ENCODE results near the gene E4F1.

Gene E4F1

DNA sequence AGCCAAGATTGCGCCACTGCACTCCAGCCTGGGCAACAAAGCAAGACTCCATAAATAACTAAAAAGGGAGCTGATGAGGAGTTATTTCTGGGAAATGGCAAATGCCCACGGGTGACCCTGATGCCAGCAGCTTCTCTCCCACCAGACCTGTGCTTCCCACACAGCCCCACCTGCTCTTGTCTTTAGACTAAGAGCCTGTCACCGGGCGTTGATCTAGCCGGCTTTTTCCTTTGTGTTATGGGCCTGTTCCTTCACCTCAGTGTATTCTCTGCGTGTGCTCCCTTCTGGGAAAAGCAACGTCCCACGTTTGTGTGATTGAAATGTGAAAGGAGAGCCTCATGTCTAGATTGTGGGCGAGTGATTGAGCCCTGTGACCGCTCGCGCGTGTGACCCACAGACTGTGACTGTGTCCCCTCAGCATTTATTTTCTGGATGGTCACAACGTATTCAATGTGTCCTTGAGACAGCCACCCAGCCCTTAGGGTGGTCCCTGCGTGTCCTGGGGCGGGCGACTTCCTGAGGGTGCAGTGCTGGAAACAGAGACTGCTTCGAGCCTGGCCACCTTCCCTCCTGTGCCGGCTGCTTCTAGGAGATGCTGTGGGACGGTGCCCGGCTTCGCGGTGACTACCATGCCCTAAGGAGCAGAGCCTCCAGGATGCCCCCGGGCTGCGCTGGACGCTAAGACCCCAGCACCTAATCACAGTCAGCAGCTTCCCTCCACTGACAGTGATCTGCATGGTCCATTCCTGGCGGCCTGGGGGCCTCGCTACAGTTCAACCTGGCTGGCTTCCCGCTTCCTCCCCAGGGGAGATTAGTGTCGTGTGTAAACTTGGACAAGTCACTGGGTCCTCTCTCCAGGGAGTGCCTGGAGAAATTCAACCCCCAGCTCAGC is 52.3 kb downstream of the E4F1 start:
- DNase-seq = no peak

DNA sequence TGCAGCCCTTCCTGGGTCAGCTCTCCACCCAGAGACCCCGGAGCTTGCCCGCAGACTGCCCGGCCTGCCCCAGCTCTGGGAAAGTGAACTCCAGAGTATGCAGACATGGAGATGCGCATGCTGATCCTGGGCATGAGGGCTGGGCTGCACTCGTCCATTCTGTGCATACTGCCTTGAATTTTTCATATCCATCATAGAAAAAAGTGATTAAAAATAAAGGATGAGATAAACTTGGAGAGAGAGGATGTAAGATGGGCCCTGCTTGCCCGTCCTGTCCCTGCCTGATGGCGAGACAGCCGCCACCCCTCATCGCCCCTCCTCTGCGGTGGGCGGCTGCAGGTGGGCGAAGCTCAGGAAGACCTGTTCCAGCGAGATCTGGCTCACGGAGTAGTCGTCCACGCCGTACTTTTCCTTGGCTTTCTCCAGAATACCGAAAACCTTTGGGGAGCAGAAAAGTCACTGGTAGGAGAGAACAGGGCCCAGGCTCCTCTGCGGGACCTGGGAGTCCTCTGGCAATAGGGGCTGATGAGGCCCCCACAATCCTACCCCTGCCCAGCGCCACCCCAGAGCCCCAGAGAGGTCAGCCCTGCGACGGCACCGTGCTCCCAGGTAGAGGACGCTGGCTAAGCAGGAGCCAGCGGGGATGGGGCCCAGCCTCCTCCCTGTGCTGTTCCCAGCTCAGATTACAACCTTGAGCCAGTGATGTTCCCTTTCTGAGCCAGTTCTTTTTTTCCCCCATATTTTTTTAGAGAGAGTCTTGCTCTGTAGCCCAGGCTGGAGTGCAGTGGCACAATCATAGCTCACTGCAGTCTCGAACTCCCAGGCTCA is 53.2 kb downstream of the E4F1 start:
- DNase-seq = no peak

DNA sequence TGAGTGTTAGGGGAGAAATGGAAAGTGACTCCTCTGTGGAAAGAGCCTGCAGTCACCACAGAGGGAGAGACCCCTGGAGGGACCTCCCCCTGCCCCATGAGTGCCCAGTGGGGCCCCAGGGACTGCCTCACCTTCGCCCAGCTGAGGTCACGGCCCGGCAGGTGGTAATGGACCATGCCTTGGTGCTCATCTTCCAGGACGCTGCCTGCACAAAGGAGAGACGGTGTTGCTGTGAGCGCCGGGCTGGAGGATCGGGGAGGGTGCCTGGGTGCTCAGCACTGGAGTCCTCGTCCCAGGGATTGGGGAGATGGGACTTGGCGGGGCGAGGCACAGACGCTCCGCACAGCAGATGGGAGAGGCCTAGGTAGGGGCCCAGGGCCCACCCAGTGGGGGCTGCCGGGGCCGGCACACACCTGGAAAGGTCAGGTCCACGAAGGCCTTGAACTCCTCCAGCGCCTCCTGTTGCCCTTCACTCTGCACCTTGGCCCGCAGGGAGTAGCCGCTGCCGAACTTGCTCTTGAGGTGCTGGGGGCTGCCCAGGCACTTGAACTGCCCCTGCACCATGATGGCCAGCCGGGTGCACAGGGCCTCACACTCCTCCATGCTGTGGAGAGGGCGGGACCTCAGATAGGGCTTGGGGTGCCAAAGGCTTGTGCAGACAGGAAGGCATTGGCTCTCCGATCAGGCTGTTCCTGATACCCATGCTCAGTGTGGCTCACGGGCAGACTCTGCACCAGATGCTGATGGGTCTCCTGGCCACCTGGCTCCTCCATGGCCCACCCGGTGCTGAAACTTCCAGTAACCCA is 54.3 kb downstream of the E4F1 start:
- no peak for DNase-seq

DNA sequence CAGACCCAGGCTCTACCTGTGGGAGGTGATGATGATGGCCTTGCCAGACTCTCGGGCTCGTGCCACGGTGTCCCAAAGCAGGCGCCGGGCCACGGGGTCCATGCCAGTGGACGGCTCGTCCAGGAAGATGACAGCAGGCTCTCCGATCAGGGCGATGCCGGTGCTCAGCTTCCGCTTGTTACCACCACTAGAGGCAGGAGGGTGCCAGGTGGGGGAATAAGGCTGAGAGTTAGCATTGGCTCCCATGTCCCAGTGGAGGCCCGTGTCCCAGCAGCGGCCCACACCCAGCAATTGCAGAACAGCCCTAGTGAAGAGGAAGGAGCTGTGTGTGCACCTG is 54.8 kb downstream of the E4F1 start:
- no peak for DNase-seq

DNA sequence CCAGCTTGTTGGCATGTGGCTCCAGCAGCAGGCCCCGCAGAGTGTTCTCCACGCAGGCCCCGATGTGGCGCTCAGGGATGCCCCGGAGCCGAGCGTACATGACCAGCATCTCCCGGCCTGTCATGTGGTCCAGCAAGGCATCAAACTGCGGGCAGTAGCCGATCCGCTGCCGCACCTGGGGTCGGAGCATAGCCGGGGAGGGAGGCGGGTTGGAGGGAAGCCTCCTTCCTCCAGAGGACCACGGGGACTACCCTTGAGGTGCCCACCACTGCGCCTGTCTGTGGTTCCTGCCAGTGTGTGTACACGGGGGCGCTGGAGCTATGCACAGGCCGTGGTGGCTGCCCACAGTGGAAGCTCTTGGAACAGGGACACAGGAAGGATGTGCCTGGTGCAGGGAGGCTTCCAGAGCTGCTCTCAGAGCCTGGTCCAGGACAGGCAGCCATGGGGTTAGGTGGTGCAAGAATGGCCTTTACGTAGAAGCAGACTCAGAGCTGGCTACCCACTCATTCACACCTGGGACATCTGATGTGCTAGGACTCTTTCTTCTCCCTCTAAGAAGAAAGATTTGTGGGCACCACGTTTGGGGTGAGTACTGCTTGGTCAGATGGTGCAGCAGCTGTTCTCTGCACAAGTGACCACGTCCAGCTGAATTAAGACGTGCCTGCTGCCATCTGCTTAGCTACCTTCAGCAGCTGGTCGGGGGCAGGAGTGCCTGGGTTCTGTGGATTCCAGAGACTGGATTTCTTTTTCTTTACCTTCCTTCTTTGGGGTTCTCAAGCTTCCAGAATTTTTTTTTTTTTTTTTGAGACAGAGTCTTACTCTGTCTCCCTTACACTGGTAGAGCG is 55.8 kb downstream of the E4F1 start:
- DNase-seq = no peak

DNA sequence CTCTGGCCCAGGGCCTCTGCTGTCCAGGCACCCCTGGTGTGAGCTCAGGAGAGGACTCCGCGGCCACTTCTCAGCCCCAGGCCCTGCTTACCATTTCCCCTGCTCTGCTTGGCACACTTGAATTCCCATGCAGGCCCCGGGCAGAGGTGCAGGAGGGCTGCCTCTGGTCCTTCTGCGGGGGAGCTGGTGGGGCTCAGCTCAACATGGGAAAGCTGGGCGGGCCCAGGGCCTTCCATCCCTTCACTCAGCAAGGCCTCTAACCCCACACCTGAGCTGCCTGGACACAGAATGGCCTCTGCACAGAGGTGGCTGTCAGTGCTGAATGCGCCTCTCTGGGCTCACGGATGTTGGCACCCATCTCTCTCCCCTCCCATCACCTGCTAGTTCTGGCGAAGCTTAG is 57.1 kb downstream of the E4F1 start:
- no peak for DNase-seq

DNA sequence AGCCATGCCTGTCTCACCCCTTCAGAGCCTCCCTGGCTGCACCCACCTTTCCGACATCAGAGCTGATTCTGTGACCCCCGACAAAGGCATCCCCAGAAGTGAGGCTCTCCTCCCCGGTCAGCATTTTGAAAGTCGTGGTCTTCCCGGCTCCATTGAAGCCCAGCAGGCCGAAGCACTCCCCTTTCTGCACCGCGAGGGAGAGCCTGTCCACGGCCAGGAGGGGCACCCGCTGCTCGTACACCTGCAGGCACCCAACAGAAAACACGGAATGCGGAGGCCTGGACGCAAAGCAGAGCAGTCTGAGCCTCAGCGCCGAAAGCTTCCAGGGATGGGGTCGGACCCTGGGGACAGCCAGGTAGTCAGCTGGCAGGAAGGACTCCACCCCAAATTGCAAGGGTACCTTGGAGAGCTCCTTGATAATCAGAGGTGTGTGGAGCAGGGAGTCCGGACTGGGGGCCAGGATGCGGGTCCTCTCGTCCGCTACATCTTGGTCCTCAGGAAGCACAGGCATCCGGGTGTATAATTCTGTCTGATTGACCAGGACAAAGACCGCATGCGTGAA is 57.7 kb downstream of the E4F1 start:
- no peak for DNase-seq

DNA sequence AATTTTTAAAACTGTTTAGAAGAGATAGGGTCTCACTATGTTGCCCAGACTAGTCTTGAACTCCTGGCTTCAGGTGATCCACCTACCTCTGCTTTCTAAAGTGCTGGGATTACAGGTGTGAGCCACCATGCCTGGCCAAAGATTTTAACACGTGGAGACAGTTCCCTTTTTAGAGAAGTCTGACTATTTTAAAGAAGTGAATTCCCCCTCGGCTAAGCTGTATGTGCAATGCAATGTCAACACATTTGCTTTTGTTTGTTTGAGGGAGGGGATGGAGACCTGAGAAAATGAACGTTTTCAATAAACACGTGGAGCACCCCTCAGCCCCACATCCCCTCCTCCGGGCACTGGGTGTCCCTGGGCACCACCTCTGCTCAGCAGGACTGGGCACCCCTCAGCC is 58.9 kb downstream of the E4F1 start:
- no peak for DNase-seq

DNA sequence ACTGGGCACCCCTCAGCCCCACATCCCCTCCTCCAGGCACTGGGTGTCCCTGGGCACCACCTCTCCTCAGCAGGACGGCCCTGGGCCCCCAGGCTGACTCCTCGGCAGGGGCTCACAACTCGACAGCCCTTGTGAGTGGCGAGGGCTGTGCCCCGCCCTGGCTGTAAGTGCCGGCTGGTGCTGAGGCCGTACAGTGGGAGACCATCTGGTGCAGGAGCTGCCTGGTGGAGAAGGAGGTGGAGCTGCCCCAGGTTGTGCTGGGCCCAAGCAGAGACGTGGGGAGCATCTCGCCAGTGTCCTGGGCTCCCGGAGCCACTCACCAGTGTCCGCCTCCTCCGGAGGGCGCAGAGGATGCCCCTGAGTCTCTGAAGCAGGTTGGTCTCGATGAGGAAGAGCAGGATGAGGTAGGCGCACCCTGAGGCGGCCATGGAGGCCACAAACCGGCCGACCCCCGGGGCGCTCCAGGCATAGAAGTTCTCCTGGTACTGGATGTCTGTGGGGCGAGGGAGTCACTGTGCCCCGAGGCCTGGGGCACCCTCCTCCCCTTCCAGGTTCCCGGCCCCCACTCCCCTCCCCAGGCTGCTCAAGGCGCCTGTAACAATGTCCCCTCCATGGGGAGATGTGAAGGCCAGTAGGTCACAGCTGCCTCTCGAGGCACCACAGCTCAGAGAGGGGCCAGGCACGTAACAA is 59.6 kb downstream of the E4F1 start:
- DNase-seq = no peak

DNA sequence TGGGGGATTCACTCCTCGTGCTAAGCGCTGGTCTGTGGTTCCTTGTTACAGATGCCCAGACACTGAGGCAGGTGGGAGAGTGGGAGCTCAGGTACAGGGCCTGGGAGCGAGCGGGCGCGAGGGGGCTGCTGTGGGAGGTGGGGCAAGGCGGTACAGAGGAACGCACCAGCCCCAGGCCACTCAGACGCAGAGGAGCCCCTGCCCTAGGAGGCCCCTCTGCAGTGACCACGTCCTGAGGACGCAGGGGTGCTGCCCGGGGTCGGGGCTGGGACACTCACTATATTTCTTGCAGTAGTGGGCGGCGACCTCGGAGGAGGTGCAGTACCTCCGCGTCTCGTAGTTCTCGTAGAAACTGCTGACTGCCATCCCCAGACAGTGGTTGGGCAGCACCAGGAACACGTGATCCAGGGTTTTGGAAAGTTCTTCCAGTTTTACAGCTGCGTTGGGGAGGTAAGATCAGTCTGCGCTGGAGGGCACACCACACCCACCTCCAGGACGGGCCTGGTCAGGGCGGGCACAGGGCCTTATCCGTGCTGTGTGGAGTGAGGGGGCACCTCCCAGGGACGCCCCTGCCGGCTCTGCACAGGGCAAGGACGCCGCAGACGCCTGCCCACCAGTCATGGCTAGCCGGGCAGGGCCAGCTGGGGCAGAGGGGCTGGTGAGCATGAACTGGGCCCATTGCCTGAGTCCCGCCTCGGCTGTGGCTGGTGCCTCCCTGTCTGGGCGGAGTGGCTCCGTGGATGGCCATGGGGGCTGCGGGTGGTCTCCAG is 60.8 kb downstream of the E4F1 start:
- DNase-seq = no peak

DNA sequence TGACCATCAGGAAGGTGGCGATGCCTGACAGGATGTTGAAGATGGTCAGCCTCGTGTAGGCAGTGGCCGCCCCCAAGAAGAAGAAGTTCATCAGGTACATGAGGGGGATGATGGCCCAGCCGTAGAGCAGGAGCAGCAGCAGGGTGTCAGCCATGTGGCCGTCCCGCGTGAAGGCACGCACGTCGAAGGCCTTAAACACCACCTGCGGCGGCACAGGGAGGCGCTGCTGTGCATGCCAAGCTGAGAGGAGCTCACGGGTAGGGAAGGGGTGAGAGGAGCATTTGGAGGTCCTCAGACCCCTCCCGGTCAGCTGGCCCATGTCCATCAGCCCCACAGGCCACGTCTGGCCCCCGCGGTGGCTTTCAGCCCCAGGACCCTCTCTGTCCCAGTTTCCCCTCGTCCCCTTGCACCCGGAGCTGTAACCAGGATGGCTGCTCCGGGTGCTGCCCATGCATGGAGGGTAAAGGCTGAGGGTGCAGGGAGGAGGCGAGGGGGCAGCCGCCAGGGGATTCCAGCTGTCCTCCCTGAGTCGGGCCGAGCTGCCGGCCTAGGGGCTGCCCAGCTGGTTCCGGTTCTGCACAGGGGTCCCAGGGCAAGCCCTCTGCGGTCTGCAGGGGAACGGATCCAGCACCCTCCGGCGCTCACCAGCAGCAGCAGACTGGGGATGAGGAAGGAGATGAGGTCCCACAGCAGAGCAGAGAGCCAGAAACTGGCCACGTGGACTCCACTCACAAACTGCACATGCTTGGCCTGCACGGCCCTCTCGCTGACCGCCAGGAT is 61.6 kb downstream of the E4F1 start:
- DNase-seq = no peak

Measured in NCI-H526 (cell line).